ENCODE data around the gene BLVRB.
"Not testable (repeated sequence)": the region's sequence is repeated elsewhere in the genome, so short reads cannot be mapped to it uniquely, and the experiment has no call there.

Gene BLVRB

DNA sequence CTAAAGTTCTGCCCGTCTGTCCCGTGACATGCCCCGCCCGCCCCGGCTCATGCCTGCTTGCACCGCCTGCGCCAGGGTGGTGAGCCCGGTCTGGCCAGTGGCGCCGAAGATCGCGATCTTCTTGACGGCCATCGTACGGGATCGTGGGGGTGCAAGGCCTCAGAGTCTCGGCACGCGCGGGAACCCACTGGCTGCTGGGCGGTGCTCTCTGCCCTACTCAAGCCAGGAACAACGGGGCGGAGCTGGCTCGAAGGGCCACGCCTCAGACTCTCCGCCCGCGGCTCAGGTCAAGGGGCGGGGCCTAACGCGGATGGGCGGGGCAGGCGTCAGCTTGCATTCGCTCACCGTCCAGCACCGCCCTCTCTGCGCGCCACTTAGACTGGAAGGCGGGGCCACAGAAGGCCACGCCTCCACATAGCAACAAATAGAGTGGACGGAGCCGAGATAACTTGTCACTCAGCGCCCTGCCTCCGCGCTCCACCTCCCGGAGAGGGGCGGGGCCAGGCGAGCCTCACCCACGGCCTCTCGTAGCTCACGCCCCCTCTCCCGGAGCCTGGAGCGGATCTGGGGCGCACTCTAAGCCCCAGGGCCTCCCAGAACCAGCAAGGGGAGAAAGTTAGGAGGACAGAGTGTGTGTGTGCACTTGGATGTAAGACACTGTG lies at the start of gene BLVRB:
TSS of gene BLVRB (minus strand) at position 189 of the 662 bp plus-strand sequence. CDS start at position 132, 57 bp downstream.
- DNase-seq (ENCODE audit: low spot score), result peak; percentile 100

GRCh38 chr19:40513741-40514315 lies 48.3 kb upstream of the BLVRB start:
- DNase-seq (ENCODE audit: low spot score), result no peak

- no peak for DNase-seq (ENCODE audit: low spot score)
Measured at GRCh38 chr19:40513345-40513678, 47.8 kb upstream of the BLVRB start.

GRCh38 chr19:40512473-40513344 lies 47.2 kb upstream of the BLVRB start:
- no peak for DNase-seq (ENCODE audit: low spot score)

DNA sequence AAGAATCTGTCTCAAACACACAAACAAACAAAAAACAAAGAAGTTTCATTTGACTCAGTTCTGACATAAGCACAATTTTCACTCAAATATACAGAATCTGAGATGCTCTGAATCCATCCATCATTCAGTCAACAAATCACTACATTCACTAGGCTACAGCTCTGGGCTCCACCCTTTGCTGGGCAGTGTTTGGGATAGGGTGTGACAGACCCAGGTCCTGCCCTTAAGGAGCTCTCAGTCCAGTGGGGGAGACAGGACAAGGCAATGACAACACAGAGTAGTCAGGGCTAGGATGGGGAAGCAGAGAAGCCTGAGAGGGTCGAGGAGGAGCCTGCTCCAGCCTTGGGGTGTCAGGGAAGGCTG lies 46.5 kb upstream of the BLVRB start:
- no peak for DNase-seq (ENCODE audit: low spot score)

GRCh38 chr19:40511487-40511886 lies 45.9 kb upstream of the BLVRB start:
- no peak for DNase-seq (ENCODE audit: low spot score)

DNA sequence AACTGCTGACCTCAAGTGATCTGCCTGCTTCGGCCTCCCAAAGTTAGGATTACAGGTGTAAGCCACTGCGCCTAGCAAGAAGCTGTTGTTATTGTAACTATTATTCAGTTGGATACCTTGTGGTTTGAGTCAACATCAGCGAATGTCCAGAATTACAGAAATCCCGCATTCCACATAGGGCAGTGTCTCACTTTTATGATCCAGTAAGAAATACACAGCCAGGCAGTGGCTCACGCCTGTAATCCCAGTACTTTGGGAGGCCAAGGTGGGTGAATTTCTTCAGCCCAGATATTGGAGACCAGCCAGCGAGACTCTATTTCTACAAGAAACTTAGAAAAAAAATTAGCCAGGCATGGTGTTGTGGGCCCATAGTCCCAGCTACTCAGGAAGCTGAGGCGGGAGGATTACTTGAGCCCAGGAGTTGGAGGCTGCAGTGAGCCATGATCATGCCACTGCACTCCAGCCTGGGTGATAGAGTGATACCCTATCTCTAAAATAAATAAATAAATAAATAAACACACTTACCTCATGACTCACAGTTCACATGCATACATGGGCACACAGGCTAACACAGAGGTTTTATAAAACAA lies 45.1 kb upstream of the BLVRB start:
- no peak for DNase-seq (ENCODE audit: low spot score)

DNA sequence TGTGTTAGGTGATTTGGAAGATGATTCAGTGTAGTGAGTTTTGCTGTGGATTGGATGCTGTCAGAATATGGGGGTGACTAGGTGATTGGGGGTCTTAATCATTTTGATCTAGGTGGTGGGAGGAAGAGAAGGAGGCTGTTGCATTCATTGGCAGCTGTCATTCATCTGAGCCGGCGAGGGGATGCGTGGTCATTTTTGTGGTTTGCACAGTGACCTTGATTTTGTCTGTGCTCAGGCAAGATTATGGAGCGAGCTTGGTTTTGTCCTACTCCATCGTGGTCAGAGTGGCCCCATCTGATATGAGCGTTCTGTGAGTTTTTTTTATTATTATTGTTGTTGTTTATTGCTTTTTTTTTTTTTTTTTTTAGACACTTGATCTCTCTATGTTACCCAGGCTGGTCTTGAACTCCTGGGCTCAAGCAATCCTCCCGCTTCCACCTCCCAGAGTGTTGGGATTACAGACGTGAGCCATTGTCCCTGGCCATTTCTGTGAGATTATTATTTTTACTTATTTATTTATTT lies 43.3 kb upstream of the BLVRB start:
- no peak for DNase-seq (ENCODE audit: low spot score)

DNA sequence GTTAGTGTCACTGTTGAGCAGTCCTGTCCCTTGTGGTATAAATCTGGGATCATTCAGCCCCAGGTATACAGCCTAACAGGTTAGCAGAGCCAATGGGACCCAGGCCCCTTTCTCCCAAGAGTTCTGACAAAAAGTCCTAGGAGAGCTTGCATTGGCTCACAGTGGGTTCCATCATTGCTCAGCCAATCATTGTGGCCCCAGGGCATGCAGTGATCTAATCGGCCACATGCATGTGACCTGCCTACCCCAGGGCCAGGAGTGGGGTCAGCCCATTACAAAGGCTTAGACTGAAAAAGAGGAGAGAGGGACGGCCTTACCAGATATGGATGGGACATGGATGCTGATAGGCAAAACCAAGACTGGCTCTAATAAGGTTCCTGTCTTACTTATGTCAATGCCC lies 42.3 kb upstream of the BLVRB start:
- DNase-seq (ENCODE audit: low spot score), result no peak

DNA sequence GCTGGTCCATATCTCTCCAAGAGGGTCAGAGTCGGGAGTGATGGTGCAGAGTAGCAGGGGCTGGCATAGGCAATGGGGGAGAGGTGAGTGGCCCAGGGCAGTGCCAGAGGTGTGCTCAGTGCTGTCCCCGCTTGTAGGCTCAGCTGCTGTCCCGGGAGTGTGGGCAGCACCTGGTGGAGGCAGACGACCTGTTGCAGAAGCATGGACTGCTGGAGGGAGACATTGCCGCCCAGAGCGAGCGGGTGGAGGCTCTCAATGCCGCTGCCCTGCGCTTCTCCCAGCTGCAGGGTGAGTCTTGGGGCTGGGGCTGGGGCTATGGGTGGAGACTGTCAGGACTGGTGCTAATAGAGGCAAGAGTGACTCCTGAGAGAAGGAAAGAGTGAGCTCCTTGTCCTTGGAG lies 40.6 kb upstream of the BLVRB start:
- DNase-seq (ENCODE audit: low spot score), result no peak

DNA sequence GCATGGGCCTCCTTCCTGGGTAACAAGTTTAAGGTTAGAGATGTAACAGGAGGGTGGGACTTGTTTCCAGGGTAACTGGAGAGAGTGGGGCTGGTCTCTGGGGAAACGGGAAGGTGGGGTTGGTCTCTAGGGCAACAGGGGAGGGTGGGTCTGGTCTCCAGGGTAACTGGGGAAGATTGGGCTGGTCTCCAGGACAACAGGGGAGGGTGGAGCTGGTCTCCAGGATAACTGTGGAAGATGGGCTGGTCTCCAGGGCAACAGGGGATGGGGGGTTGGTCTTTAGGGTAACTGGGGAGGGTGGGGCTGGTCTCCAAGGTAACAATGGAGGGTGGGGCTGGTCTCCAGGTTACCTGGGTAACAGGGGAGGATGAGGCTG lies 37.8 kb upstream of the BLVRB start:
- DNase-seq (ENCODE audit: low spot score), result no peak

- no peak for DNase-seq (ENCODE audit: low spot score)
Measured at GRCh38 chr19:40502647-40503319, 37.2 kb upstream of the BLVRB start.

DNA sequence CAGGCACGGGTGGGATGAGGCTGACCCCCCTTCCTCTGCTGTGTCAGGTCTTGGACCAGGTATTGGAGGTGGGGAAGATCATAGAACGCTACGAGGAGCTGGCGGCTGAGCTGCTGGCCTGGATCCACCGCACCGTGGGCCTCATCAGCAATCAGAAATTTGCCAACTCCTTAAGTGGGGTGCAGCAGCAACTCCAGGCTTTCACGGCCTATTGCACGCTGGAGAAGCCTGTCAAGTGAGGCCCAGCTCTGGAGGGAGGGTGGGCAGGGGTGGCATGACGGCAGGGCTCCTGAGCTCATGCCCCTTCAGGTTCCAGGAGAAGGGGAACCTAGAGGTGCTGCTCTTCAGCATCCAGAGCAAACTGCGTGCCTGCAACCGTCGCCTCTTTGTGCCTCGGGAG lies 36.5 kb upstream of the BLVRB start:
- DNase-seq (ENCODE audit: low spot score), result no peak

DNA sequence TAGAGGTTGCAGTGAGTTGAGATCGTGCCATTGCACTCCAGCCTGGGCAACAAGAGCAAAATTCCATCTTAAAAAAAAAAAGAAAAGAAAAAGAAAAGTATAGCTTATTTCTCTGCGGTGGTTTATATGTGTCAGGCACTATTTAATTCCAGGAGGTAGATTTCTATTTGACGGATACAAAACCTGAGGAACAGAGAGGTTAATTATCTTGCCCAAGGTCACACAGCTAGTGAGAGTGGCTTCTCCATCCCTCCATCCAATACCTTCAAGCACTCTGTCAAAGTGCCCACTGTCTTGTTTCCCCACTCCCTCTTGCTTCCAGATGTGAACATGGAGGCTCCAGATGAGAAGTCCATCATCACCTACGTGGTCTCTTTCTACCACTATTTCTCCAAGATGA lies 36.1 kb upstream of the BLVRB start:
- DNase-seq (ENCODE audit: low spot score), result no peak

DNA sequence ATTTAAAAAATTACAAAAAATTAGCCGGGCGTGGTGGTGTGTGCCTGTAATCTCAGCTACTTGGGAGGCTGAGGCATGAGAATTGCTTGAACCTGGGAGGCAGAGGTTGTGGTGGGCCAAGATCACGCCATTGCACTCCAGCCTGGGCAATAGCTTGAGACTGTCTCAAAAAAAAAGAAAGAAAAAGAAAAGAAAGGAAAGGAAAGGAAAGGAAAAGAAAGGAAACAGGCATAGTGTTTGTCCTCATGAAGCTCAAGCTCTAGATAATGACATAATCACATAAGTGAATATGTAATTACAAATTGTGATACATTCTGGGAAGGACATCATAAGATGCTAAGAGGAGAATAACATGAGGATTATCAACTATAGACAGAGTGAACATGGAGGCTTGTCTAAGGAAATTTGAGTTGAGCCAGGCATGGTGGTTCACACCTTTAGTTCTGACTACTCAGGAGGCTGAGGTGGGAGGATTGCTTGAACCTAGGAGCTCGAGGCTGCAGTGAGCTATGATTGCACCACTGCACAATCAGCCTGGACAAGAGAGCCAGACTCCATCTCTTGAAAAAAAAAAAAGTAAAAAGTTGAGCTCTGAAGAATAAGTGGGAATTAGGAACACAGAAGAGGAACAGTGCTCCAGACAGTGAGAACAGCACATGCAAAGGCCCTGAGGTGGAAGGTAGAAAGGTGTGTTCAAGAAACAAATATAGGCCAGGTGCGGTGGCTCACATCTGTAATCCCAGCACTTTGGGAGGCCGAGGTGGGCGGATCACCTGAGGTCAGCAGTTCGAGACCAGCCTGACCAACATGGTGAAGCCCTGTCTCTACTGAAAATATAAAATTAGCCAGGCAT lies 35.4 kb upstream of the BLVRB start:
- not testable (repeated sequence) for DNase-seq (ENCODE audit: low spot score)

- no peak for DNase-seq (ENCODE audit: low spot score)
Measured at GRCh38 chr19:40499320-40499719, 33.8 kb upstream of the BLVRB start.

DNA sequence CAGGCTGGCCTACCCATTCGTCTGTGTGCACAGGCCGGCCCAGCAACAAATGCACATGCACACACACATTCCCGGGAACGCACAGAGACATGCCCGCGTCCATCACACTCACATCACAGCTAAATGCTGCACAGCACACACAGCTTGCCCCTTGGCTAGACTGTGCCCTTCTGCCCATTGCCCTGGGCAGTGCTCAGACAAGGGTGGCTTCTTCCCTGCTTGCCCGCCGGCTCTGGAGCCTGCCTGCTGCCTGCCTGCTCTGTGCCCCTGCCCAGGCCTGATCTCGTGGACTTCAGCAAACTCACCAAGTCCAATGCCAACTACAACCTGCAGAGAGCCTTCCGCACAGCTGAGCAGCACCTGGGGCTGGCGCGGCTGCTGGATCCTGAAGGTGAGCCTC lies 31.7 kb upstream of the BLVRB start:
- DNase-seq (ENCODE audit: low spot score), result no peak

DNA sequence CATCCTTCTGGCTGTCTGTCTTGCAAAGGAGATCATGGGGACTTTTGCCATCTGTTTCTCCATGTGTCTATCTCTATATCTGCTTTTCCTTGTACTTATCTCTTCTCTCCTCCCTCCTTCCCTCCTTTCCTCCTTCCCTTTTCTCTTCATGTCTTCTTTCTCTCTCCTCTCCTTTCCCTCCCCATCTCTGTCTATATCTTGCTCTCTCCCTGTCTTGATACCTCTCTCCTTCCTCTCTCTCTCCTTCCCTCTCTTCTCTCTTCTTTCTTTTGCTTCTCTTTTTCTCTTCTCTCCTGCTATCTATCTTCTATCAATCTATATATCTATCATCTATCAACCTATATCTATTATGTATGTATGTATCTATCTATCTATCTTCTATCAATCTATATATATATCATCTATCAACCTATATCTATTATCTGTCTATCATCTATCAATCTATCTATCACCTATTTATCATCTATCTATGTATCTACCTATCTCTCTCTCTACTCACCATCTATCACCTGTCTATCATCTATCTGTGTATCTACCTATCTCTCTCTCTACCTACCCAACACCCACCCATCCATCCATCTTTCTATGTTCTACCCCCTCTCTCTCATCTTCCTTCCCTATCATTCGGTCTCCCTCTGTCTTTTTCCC lies 28.8 kb upstream of the BLVRB start:
- DNase-seq (ENCODE audit: low spot score), result no peak

DNA sequence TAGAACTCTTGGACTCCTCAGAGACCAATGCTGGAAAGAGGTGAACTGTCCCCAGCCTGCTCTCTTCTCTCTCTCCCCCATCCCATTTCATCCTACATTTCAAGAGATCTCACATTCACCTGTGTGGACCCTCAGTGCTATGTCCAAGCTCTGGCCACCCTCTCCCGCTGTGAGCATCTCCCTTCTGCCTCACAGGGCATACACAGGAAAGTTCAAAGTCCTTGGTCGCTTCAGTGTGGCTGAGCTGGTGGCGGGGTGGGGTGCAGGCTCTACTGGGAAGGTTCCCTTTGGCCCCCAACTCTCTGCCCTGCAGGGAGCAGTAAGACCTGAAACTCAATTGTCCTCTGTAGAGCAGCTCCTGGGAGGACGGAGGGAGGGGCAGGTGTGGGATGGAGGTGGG lies 28.2 kb upstream of the BLVRB start:
- no peak for DNase-seq (ENCODE audit: low spot score)

DNA sequence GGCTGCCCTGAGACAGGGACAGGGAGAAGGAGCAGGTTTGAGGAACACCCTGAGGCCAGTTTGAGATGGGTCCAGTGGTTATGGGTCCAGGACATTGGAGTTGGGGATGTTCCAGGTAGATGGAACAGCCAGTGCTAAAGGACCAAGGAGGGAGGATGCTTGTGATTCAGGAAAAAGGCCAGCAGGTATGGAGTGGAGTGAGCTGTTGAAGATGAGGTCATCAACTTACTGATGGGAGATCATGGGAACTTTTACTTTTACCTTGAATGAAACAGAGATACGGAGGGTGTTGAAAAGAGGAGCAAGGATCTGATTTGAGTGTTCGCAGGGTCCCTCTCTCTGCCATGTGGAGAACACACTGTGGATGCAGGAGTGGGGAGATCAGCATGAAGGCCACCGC lies 26.7 kb upstream of the BLVRB start:
- DNase-seq (ENCODE audit: low spot score), result no peak

DNA sequence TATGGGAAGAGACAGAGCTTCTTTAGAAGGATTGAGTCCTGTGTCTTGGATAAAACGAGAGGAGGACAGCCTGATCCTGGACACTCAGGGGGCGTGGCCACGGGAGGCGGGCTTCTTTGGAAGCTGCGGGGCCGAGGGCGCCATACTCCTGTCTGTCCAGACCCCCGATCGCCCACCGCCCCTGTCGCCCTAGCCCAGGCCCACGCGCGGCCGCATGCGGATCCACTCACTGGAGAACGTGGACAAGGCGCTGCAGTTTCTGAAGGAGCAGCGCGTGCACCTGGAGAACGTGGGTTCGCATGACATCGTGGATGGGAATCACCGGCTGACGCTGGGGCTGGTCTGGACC lies 24.3 kb upstream of the BLVRB start:
- DNase-seq (ENCODE audit: low spot score), result no peak

All from pons (tissue), 1 donor.